VCaP (cell line): ENCODE measurements around the gene TRIM7.

Experiments used
- H3K27ac ChIP-seq: fragments of 450-650 bp; 2 replicates; pipeline ENCODE4 v1.5.1; 2017
- TF ChIP-seq, protein P1 (sequence below): fragments of 450-650 bp; conservative IDR thresholded peaks from 2 replicates; pipeline ENCODE4 v1.5.1; 2017; ENCODE audit warnings: mild to moderate bottlenecking, moderate library complexity

The TRIM7 gene

DNA sequence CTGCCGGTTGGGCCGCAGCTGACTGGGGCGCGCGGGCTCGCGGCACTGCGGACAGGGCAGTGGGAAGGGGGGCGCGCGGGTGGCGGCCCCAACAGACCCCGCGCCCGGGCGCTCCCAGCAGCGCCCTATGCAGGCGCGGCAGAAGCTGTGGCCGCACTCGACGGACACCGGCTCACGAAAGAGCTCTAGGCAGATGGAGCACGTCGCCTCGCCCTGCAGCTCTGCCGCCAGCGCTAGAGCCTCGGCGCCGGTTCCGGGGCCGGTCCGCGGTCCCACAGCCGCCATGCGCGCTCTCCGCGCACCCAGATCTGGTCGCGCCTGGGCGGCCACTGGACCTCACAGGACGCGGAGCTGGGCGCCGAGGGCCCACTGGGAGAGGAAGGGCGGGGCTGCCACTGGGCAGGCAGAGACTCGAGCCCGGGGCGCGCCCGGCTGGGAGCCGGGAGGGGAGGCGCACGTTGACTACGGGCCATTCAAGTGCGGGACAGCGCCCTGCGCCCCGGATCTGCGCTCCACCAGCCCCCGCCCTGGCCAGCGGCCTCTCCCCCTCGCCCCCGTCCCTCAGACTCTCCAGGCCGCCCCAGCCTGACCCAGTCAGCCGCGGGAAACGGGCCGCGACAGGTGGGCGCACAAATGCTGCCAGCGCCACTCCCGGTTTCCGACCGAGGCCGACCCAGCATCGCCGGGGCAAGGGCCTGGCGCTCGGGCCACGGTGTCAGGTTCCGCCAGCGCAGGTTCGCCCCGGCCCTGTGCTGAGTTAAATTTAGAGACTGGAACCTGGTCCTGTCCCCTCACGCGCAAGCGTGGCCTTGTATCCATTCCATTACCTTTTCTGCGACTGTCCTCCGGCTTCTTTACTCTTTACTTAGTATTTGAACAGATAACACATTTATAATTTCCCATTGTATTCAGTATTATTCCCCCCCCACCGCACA lies at the start of gene TRIM7:
Gene TRIM7, minus strand, starts transcription at position 371 of the 935 bp plus-strand sequence. Its CDS starts 86 bp downstream, at position 285.
- H3K27ac ChIP-seq, result peak within 1 kb of the TSS; percentile 81
- TF ChIP-seq, protein P1, sequence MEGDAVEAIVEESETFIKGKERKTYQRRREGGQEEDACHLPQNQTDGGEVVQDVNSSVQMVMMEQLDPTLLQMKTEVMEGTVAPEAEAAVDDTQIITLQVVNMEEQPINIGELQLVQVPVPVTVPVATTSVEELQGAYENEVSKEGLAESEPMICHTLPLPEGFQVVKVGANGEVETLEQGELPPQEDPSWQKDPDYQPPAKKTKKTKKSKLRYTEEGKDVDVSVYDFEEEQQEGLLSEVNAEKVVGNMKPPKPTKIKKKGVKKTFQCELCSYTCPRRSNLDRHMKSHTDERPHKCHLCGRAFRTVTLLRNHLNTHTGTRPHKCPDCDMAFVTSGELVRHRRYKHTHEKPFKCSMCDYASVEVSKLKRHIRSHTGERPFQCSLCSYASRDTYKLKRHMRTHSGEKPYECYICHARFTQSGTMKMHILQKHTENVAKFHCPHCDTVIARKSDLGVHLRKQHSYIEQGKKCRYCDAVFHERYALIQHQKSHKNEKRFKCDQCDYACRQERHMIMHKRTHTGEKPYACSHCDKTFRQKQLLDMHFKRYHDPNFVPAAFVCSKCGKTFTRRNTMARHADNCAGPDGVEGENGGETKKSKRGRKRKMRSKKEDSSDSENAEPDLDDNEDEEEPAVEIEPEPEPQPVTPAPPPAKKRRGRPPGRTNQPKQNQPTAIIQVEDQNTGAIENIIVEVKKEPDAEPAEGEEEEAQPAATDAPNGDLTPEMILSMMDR, result no peak

DNA sequence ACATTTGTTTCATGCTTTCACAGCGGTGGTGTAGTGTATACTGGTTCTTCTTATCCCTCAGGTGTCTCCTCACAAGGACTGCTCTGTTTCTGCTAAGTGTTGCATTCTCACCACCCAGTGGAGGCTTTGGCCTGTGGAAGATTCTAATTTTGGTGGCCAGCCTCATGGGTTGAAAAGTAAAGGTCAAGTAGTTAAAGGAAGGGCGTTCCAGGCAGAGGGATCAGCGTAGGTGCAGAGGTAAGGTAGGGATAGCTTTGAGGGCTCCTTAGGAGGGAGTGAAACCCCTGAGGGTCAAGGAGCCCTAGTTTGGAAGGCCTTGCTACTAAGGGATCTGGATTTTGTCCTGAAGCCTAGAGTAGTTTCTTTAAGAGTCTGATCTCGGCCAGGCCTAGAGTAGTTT lies 43.3 kb upstream of the TRIM7 start:
- peak overlapping the region; percentile 98 for H3K27ac ChIP-seq
- TF ChIP-seq, protein P1, result no peak

DNA sequence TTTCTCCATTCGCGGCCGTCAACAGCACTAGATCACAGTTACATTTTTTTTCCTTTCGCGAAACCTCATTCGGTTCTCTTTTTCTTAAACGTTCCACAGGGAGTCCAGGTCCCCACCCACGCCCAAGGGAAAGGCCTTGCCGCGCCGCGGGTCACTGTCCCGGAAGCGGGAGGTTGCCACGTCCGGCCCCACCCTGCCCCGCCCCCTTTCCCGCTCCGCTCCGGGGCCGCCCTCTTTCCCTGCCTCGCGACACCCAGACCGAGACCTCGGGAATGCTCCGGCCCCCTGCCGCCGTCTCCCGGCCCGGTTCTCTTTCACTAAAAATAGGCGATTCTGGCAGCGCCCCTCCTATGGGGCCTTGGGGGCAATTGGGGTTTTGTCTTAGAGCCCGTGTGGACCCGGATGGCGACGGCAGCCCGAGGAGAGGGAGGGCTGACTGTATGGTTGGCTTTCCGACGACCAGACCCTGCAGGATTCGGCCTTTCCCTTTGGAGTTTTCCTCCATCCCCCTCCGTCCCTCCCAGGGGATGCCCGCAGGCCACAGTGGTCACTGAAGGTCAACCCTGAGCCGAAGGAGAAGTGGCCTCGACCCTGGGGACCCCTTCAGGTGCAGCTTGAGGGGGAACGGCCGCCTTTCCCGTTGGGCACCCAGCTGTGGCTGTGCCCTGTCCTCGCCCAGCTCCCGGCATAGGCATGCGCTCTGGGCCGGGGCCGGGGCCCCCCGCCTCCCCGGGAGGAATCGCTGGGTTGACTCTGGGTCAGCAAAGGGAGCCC lies 41.5 kb upstream of the TRIM7 start:
- H3K27ac ChIP-seq, result peak overlapping the region; percentile 98
- TF ChIP-seq, protein P1, result no peak

DNA sequence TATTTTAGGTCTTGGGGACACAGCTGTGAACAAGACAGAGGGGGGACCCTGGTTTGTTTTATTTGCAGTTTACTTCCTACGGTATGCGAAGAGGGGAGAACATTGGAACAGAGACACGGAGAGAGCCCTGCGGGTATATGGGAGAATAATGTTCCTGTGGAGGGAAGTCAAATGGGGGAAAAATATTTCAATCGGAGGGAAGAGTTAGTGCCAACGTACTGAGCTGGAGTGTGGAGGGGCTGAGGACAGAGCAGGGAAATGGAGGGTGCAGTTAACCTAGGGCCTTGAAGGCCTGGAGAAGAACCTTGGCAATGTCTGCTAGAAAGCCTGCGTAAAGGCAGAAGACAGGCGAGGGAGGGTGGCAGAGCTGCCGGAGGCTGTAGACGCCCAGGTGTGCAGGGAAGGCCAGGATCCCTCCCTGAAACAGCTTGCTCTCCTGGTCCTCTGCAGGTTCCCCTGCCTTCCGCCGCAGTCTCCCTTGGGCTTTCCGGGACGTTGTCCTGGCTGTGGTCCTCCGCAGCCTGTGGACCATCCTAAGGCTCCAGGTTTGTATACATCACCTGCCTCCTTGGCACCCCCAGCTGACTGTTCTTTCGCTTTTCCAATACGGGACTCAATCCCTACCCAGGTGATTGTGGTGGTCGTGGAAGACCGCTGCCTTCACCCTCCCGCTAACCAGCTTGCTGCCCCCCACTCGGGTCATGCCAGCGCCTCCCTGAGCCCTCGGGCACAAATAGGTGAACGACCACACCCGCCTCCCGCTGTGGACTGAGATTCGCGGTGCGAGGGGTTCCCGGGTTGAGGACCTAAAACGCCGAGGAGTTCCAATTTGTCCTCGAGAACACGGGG lies 40.7 kb upstream of the TRIM7 start:
- H3K27ac ChIP-seq, result peak overlapping the region; percentile 98

DNA sequence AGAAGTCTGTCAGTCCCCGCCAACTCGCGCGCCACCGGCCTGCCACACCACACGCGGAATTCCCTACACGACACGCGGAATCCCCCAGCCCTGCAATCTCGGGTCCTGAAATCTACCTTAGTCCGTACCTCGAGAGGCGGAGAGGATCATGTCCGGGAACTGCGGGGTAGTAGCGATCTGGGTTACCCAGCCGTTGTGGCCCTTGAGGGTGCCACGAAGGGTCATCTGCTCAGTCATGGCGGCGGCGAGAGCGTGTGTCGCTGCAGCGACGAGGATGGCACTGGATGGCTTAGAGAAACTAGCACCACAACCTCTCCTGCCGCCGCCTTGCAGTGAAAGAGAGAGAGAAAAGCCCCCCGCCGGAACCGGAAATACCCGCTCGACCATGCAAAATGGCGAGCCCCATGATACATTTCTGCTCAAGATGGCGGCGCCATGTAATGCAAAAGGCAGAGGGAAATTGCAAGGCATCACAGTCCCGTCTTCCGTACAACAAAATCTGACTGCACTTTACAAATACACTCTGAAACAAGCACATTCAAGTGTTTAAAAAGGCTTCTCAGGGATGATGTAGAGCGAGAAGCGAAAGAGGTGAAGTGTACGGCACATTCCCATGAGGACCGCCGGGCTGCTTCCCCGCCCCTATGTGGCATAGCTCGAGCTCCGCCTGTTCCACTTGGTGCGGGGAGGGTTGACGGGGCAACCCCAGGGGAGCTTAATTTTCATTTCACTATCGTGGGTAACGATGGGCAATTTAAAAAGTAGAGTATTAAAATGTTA lies 38.8 kb upstream of the TRIM7 start, which contains the start of gene RACK1:
Gene RACK1, minus strand, starts transcription at position 343 of the 780 bp plus-strand sequence. Its CDS starts 106 bp downstream, at position 237.
- peak within 1 kb of the TSS; percentile 98 for H3K27ac ChIP-seq
- TF ChIP-seq, protein P1, result no peak

More for the DNA sequence above, 40.7 kb upstream of the TRIM7 start:
- TF ChIP-seq, protein P1, result no peak

DNA sequence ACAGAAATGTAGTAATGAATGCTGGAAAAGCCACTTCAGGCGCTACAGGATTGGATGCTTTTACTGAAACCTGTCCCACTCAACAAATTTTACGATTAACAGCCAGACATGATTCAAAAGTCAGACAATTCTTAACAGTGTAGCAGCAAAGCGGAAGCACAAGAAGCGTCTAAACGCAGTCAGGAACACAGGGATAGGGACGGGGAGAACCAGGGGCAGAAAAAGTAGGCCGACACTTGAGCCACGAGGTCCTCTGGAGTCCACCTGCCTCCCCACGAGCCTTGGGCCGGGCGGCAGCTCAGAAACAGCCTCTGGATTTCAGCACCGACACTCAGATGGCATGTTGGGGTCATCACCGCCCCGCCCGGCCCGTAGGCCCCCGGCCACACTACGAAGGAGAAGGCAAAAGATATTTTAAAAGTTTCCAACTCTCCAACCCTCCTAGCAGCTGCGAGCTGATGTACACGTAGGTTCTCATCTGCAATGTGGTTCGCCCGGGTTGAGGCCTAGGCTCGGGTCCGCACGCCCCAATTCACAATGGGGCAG lies 38.1 kb upstream of the TRIM7 start:
- peak overlapping the region; percentile 98 for H3K27ac ChIP-seq
- TF ChIP-seq, protein P1, result no peak
